Coronary artery (tissue), 2 donors: Measurements from ENCODE around the gene EHMT1.

ENCODE experiments used
- DNase-seq: peaks from one replicate; pipeline ENCODE4 v3.0.0-alpha.2; 2017; ENCODE audit warnings: low spot score
- H3K27ac ChIP-seq, 2 donors: fragments of 200-600 bp; sonication (generic); one replicate each; pipeline ENCODE4 v1.5.1; 2016 to 2019
- H3K4me3 ChIP-seq: fragments of 200-600 bp; sonication (generic); 2 replicates; pipeline ENCODE4 v1.5.1; 2016; ENCODE audit warnings: mild to moderate bottlenecking, moderate library complexity
- TF ChIP-seq, protein P1 (sequence below): fragments of 200-600 bp; sonication (generic); IDR thresholded peaks from one replicate; pipeline ENCODE4 v1.5.1; 2019; ENCODE audit warnings: antibody characterized with exemption

EHMT1 gene

DNA sequence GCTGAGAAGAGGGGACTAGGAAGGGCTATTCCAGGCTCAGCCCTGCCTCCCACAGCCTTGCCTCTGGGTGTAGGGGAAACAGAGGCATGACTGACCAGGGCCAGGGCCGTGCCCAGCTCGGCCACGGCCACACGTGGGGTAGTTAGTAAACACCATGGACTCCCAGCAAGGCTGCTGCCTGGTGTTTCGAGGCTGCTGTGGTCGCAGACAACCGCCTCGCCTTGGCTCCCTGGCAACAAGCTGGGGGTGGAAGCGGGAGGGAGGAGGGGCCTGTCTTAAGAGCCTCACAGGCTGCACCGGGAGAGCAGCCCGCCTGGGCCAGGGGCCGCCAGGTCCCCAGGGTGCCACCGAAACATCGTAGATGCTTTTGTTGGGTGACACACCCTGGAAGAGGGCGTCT is 168.6 kb downstream of the EHMT1 start:
- H3K4me3 ChIP-seq: no peak overlapping the region
- TF ChIP-seq, protein P1, sequence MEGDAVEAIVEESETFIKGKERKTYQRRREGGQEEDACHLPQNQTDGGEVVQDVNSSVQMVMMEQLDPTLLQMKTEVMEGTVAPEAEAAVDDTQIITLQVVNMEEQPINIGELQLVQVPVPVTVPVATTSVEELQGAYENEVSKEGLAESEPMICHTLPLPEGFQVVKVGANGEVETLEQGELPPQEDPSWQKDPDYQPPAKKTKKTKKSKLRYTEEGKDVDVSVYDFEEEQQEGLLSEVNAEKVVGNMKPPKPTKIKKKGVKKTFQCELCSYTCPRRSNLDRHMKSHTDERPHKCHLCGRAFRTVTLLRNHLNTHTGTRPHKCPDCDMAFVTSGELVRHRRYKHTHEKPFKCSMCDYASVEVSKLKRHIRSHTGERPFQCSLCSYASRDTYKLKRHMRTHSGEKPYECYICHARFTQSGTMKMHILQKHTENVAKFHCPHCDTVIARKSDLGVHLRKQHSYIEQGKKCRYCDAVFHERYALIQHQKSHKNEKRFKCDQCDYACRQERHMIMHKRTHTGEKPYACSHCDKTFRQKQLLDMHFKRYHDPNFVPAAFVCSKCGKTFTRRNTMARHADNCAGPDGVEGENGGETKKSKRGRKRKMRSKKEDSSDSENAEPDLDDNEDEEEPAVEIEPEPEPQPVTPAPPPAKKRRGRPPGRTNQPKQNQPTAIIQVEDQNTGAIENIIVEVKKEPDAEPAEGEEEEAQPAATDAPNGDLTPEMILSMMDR: no peak
- DNase-seq: no peak

GRCh38 chr9:137787786-137788505 is 169.1 kb downstream of the EHMT1 start:
- DNase-seq: no peak
- TF ChIP-seq, protein P1: no peak
- H3K27ac ChIP-seq: no peak overlapping the region
- no peak overlapping the region for H3K4me3 ChIP-seq

More for the DNA sequence above, 168.6 kb downstream of the EHMT1 start:
- no peak overlapping the region for H3K27ac ChIP-seq

DNA sequence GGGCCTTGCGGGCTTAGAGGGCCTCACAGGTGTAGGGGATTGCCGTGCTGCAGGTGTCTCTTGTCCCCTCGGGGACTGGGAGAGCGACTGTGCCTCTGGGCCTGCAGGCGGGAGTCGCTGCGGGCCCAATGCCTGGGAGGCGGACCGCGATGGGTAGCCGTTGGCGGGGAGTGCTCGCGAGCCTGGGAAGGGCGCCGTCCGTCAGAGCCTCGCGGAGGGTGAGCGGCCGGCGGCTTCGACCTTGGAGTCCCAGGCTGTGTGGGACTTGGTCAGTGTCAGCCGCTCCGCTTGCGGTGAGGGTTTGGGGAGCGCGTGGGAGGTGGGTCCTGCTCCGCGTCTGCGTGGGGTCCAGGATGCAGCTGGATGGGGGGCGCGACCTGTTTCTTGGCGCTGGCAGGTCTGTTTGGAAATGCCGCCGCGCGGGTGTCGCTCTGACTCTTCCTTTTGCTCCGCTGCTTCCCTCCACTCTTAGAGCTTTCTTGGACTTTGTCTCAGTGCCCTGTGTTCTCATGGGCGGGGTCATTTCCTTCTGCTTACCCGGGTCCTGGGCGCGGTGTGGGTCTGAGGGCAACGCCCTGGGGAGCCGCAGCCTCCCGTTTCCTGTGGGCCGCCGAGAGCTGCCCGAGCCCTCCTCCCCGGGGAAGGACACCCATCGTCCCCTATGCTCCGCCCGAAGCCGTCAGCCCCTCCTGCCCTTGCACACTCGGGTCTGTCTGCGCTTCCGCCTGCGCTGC is 169.9 kb downstream of the EHMT1 start:
- Histone ChIP-seq H3K4me3 (no peak overlapping the region), H3K27ac (no peak overlapping the region)
- DNase-seq: no peak
- TF ChIP-seq, protein P1: no peak

- TF ChIP-seq, protein P1: no peak
- no peak overlapping the region for H3K4me3 ChIP-seq
- no peak for DNase-seq
- H3K27ac ChIP-seq: no peak overlapping the region
Observed at GRCh38 chr9:137789295-137789895, 170.6 kb downstream of the EHMT1 start.

GRCh38 chr9:137791947-137792346 is 173.1 kb downstream of the EHMT1 start:
- Histone ChIP-seq H3K27ac (no peak overlapping the region), H3K4me3 (no peak overlapping the region)
- DNase-seq: no peak
- TF ChIP-seq, protein P1: no peak

DNA sequence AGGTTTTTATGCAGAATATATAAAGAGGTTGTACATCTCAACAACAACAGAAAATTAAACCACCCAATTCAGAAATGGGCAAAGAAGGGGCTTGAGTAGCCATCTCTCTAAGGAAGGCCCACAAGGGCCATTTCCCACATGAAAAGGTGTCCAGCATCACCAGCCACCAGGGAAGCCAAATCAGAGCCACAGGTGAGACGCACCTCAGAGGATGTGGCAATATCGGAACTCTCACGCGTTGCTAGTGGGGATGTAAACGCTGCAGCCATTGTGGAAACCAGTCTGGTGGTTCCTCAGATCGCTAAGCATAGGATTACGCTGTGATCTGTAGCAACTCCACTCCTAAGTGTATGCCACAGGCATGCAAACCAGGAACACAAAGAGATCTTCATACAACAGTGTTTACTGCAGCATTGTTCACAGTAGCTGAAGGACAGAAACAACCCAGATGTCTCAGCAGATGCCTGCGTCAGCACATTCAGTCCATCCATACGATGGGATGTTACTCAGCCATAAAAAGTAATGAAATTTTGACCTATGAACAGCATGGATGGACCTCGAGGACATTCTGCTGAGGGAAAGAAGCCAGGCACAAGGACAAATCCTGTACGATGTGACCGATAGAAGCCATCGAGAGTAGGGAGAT is 174.5 kb downstream of the EHMT1 start:
- no peak overlapping the region for H3K4me3 ChIP-seq
- TF ChIP-seq, protein P1: no peak
- no peak overlapping the region for H3K27ac ChIP-seq
- no peak for DNase-seq
